Mucosa of descending colon (tissue), 3 donors: ENCODE data around the gene BMERB1. TPM values are rescaled to one million over a fixed set of nuclear protein-coding genes. Genes with fewer than 3 reads are reported as not detected.
"Not testable (repeated sequence)": the region's sequence is repeated elsewhere in the genome, so short reads cannot be mapped to it uniquely, and the experiment has no call there.

Experiments used
- ATAC-seq: fragments of 200-7000 bp; cut with Tn5 transposase; one replicate; pipeline ENCODE4 v1.9.1; 2020; ENCODE audit warnings: mild to moderate bottlenecking, moderate library complexity
- DNase-seq, 3 donors: peaks; one replicate each; pipeline ENCODE4 v3.0.0-alpha.2; 2020
- H3K36me3 ChIP-seq: fragments of 200-600 bp; one replicate; pipeline ENCODE4 v1.8.0; 2021; ENCODE audit warnings: low read depth, mild to moderate bottlenecking
- H3K4me1 ChIP-seq: fragments of 200-600 bp; one replicate; pipeline ENCODE4 v1.8.0; 2021; ENCODE audit warnings: low read depth, mild to moderate bottlenecking
- H3K4me3 ChIP-seq: fragments of 200-600 bp; one replicate; pipeline ENCODE4 v1.8.0; 2021; ENCODE audit warnings: mild to moderate bottlenecking
- H3K9me3 ChIP-seq: fragments of 200-600 bp; one replicate; pipeline ENCODE4 v1.8.0; 2021; ENCODE audit warnings: mild to moderate bottlenecking
- CTCF ChIP-seq: fragments of 200-600 bp; IDR thresholded peaks from one replicate; pipeline ENCODE4 v1.8.0; 2022; ENCODE audit warnings: antibody characterized with exemption, mild to moderate bottlenecking
- intact Hi-C, 2 donors: fragments of 100-400 bp; cut with DNase I in 1 of 2; cut with micrococcal nuclease in 1 of 2; formaldehyde crosslinking; loops; one replicate each; pipeline versions ENCODE4 v1.11.0 to v1.11.1; 2022; cut with DNase I, micrococcal nuclease
- total RNA-seq, 3 donors: library from RNA; stranded (reverse); fragmentation: NEBNext Ultra II Directional in 2 of 3; extraction: Animal tissue kit (Norgen Biotek cat#: 25700) in 2 of 3; gene quantifications; one replicate each; pipeline versions ENCODE4 v1.2.1 to v1.2.4, GENCODE V29; 2021 to 2023
- donor health status: DM: no; HTN: no; CAD: no; lungs with moderate emphysema.
- donor health status: DM: no; HTN: no; CAD: no.
- donor health status: DM: no; HTN: yes; CAD: no.

The BMERB1 gene
- total RNA-seq, 3 donors from 2014 or later: 5.4 to 54.3 (median 9.1) TPM

- DNase-seq: no peak
- no peak for TF ChIP-seq CTCF
- ATAC-seq: no peak
- Histone ChIP-seq H3K9me3 (no peaks in the 10 kb centered on the region), H3K4me1 (no peaks in the 10 kb centered on the region), H3K36me3 (no peaks in the 10 kb centered on the region), H3K4me3 (no peak overlapping the region)
- intact Hi-C loops: no loop called here
Measured at GRCh38 chr16:15545544-15545943, 111.2 kb downstream of the BMERB1 start.

- H3K4me3 ChIP-seq, DNase-seq, H3K36me3 ChIP-seq, intact Hi-C loops, H3K4me1 ChIP-seq, H3K9me3 ChIP-seq: not testable (repeated sequence)
- peak; percentile 42 for ATAC-seq
Measured at GRCh38 chr16:15547072-15547767, 112.8 kb downstream of the BMERB1 start.

- DNase-seq (no peak), ATAC-seq (no peak)
- H3K4me1 ChIP-seq: no peaks in the 10 kb centered on the region
- H3K9me3 ChIP-seq: no peaks in the 10 kb centered on the region
- TF ChIP-seq CTCF: no peak
- H3K36me3 ChIP-seq: no peaks in the 10 kb centered on the region
- H3K4me3 ChIP-seq: no peak overlapping the region
- intact Hi-C loops: no loop called here
Measured at GRCh38 chr16:15547768-15548096, 113.3 kb downstream of the BMERB1 start.

- H3K4me1 ChIP-seq: no peaks in the 10 kb centered on the region
- H3K36me3 ChIP-seq: no peaks in the 10 kb centered on the region
- no peaks in the 10 kb centered on the region for H3K9me3 ChIP-seq
- intact Hi-C loops: no loop called here
- no peak overlapping the region for H3K4me3 ChIP-seq
- ATAC-seq (no peak), DNase-seq (no peak)
- TF ChIP-seq CTCF: no peak
Measured at GRCh38 chr16:15548482-15548891, 114.1 kb downstream of the BMERB1 start.

- intact Hi-C loops: no loop called here
Measured at GRCh38 chr16:15552507-15552906, 118.1 kb downstream of the BMERB1 start.

More at GRCh38 chr16:15552507-15552906, 118.1 kb downstream of the BMERB1 start:
- H3K4me1 ChIP-seq: no peaks in the 10 kb centered on the region
- no peaks in the 10 kb centered on the region for H3K9me3 ChIP-seq
- ATAC-seq (no peak), DNase-seq (no peak)
- no peaks in the 10 kb centered on the region for H3K36me3 ChIP-seq
- no peak overlapping the region for H3K4me3 ChIP-seq
- TF ChIP-seq CTCF: no peak
